Measurements from ENCODE around the gene MS4A14.
"Not testable (repeated sequence)": the region's sequence is repeated elsewhere in the genome, so short reads cannot be mapped to it uniquely, and the experiment has no call there.

The MS4A14 gene

GRCh38 chr11:60389279-60389910 lies 6.9 kb upstream of the MS4A14 start:
- DNase-seq, result no peak

DNA sequence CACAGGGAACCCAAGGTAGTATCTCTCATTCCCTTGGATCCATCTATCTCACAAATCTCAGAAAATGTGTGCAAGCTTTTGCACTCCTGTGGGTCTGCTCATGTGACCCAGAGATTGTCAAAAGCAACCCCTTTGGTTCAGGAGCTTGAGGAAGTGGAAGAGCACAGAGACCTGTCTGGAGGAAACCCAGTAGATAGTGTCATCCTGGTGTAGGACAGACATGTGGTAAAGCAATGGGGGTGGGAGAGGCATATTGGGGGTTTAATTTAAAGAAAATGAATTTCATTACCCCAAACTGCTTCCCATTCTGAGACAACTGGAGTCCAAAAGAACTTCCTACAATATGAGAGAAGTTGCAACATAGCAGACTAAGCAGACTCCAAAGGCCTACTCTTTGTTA lies 5.8 kb upstream of the MS4A14 start:
- DNase-seq, result no peak

GRCh38 chr11:60392361-60392760 lies 3.9 kb upstream of the MS4A14 start:
- DNase-seq, result no peak

DNA sequence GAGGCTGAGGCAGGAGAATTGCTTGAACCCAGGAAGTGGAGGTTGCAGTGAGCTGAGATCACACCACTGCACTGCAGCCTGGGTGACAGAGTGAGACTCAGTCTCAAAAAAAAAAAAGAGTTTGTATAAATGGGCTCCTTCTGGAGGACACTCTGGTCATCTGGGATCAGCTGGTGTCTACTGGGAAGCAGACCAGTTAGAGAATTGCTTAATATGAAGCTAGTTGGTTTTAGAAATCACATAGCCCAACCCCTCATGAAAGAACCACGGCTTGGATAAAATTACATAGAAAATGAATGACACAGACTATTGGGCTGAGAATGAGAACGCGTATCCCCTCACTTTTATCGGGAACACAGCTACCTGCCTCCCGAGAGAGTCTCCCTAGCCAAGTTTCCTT lies 3.2 kb upstream of the MS4A14 start:
- no peak for DNase-seq

- no peak for DNase-seq
Observed at GRCh38 chr11:60394666-60395380, 1.4 kb upstream of the MS4A14 start.

DNA sequence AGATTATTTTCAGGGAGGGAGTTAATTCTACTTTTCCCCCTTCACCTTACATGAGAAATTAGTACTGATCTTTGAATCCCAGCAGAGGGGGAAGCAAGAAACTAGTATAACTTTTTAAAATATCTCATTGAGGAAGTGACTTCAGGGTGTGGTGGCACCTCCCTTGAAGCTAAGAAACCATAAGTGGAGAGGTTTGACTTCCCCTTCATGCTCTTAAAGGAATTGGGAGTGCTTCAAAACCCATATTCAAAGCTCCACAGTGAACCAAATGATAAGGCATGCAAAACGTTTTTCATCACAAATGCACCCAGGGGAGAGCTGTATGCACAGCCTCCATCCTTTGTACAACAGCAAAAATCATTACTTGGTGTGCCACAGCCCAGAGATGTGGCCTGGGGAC lies 540 bp downstream of the MS4A14 start:
- peak; percentile 7 for DNase-seq

DNA sequence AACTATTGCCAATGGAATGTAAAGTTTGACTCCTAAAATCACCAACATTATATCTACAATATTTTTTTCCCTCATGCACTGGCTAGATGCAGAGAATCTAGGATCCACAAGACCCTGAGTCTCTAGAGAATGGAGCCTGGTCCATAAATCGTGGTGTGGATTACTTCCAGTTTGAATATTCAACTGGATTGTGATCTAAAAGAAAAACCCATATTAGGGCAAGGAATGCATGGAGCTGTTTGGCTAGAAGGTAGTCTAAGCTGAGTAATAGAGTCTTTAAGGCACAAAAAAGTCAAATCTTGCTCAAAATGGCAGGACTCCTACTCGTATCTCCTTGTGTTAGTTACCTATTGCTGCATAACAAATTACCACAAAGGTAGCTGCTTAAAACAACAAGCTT lies 23.8 kb downstream of the MS4A14 start:
- DNase-seq, result no peak

- no peak for DNase-seq
Observed at GRCh38 chr11:60422609-60423008, 26.4 kb downstream of the MS4A14 start.

- no peak for DNase-seq
Observed at GRCh38 chr11:60428517-60428916, 32.3 kb downstream of the MS4A14 start.

GRCh38 chr11:60429272-60429671 lies 33.0 kb downstream of the MS4A14 start, which contains the start of gene MS4A5:
Gene MS4A5 (plus strand): TSS chr11:60429572. CDS start chr11:60429675, 103 bp downstream.
- no peak for DNase-seq

DNA sequence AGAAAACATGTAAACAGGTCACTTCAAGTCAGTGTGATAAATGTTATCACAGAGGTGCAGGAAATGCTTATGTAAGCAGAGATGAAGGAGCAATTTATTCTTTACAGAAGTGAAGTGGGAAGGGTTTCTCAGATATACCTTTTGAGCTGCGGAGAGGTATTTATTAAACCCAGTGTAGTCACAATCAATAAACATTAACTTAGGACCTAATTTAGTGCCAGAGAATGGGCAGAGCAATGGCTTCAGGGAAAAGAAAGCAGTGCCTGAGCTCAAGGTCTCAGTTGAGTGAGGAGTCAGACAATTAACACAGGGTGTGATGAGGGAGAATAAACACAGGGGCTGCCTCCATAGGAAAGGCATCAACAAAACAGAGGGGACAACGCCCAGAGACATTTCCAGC lies 35.0 kb downstream of the MS4A14 start:
- no peak for DNase-seq

- no peak for DNase-seq
Observed at GRCh38 chr11:60433401-60433800, 37.1 kb downstream of the MS4A14 start.

DNA sequence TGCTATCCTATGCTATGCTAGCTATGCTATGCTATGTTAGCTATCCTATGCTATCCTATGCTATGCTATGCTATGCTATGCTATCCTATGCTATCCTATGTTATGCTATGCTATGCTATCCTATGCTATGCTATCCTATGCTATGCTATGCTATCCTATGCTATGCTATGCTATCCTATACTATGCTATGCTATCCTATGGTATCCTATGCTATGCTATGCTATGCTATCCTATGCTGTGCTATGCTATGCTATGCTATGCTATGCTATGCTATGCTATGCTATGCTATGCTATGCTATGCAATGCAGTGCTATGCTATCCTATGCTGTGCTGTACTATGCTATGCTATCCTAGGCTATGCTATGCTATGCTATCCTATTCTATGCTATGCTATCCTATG lies 50.8 kb downstream of the MS4A14 start:
- DNase-seq, result no peak

DNA sequence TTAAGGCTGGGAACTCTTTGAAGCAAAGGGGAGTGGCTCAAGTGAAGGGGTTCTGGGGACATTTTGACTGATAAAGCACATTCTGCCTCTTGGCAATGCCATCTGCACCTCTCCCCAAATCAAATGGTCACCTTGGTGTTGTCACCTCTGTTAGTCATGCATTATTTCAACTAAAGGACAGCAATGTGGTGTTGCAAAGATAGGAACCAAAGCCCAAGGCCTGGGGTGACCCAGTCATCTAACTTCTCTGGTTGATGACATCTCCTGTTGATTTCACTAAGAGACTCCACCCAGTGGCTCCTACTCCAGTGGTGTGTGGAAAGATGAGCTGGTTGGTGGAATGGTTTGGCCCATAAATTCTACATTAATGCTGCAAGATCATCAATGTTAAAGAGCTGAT lies 51.6 kb downstream of the MS4A14 start:
- DNase-seq, result no peak

- not testable (repeated sequence) for DNase-seq
Observed at GRCh38 chr11:60451185-60451584, 54.9 kb downstream of the MS4A14 start.

DNA sequence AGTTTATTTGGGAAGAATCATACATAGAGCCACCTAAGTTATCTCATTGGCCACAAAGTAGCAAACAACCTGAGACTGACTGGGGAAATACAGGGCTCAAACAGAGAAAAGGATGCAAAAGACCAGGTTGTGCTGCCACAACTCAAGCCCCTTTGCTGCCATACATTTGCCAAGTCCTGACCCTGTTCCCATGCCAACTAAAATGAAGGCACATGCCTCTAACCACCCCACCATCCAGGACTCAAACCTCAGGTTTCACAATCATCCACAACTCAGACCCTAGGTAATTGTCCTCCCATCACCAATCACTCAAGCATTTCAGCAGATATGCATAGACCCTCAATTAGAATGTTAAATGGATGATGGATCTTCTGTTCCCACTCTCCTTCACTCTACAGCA lies 58.0 kb downstream of the MS4A14 start:
- DNase-seq, result no peak

DNA sequence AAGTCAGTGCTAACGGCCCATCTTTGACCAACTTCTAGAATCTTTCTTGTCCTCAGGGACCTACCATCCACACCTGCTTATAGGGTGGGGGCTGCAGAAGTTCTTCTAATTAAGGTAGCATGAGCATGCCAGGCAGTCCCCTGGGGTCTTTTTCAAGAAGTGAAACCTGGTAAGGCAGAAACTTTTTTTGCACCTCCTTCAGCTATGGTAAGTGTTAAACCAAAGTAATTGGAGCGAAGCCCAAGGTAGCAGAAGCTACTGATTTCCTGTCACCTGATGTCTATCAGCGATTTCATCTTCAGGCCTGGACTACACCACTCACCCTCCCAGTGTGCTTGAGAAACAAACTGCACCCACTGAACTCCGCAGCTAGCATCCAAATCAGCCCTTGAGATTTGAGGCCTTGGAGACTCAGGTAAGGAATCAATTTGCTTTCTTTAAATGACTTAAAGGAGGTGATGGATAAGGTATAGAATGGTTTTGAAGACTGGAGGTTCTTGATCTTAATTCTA lies 59.3 kb downstream of the MS4A14 start, which contains the start of gene MS4A1:
Gene MS4A1 (plus strand): TSS at position 317 of the 512 bp plus-strand sequence. CDS start 6,528 bp downstream, outside the sequence.
- DNase-seq, result peak; percentile 36

GRCh38 chr11:60457576-60457975 lies 61.3 kb downstream of the MS4A14 start:
- DNase-seq, result no peak

- DNase-seq, result no peak
Observed at GRCh38 chr11:60459345-60459744, 63.1 kb downstream of the MS4A14 start.

Data from CD4-positive, alpha-beta T cell treated with Interleukin-10 for 1 hour (primary cell).